ACHN (cell line): Measurements from ENCODE around the gene IRGC.

Experiments used
- DNase-seq: peaks from one replicate; pipeline ENCODE4 v3.0.0-alpha.2; 2015
- in situ Hi-C: cut with HindIII; loops from 2 replicates; pipeline ENCODE4 v1.10.0; 2017; ENCODE audit warnings: low sequenced_read_pairs, low pct_ligation_motif_present, low pct_unique_long_range_greater_than_20kb

The IRGC gene

GRCh38 chr19:43688059-43688701, 27.7 kb upstream of the IRGC start:
- DNase-seq, result no peak
- in situ Hi-C loops, result no loop called here

- DNase-seq, result no peak
- in situ Hi-C loops, result no loop called here
Observed at GRCh38 chr19:43690444-43690843, 25.4 kb upstream of the IRGC start.

- in situ Hi-C loops, result no loop called here
- DNase-seq, result no peak
Observed at GRCh38 chr19:43690890-43691289, 25.0 kb upstream of the IRGC start.

- in situ Hi-C loops, result no loop called here
- no peak for DNase-seq
Observed at GRCh38 chr19:43691755-43692154, 24.1 kb upstream of the IRGC start.

GRCh38 chr19:43692385-43692784, 23.5 kb upstream of the IRGC start:
- in situ Hi-C loops, result no loop called here

GRCh38 chr19:43692877-43693276, 23.0 kb upstream of the IRGC start:
- DNase-seq, result no peak
- in situ Hi-C loops, result no loop called here

More at GRCh38 chr19:43692385-43692784, 23.5 kb upstream of the IRGC start:
- DNase-seq, result no peak

GRCh38 chr19:43694553-43694952, 21.3 kb upstream of the IRGC start:
- no peak for DNase-seq
- in situ Hi-C loops, result no loop called here

GRCh38 chr19:43695985-43696704, 19.7 kb upstream of the IRGC start:
- in situ Hi-C loops, result no loop called here

GRCh38 chr19:43697295-43697694, 18.6 kb upstream of the IRGC start:
- no peak for DNase-seq
- in situ Hi-C loops, result no loop called here

More at GRCh38 chr19:43695985-43696704, 19.7 kb upstream of the IRGC start:
- no peak for DNase-seq

GRCh38 chr19:43699506-43700394, 16.1 kb upstream of the IRGC start:
- in situ Hi-C loops, result no loop called here
- no peak for DNase-seq

- DNase-seq, result no peak
- in situ Hi-C loops, result no loop called here
Observed at GRCh38 chr19:43700395-43701000, 15.4 kb upstream of the IRGC start.

GRCh38 chr19:43704002-43704705, 11.7 kb upstream of the IRGC start:
- in situ Hi-C loops, result no loop called here

GRCh38 chr19:43705729-43706128, 10.1 kb upstream of the IRGC start:
- in situ Hi-C loops, result no loop called here
- no peak for DNase-seq

More at GRCh38 chr19:43704002-43704705, 11.7 kb upstream of the IRGC start:
- no peak for DNase-seq

- no peak for DNase-seq
- in situ Hi-C loops, result no loop called here
Observed at GRCh38 chr19:43707158-43707712, 8.6 kb upstream of the IRGC start.

GRCh38 chr19:43708716-43709115, 7.2 kb upstream of the IRGC start:
- in situ Hi-C loops, result no loop called here
- DNase-seq, result no peak

GRCh38 chr19:43711751-43712355, 4.0 kb upstream of the IRGC start:
- DNase-seq, result no peak
- in situ Hi-C loops, result no loop called here

GRCh38 chr19:43713208-43713607, 2.7 kb upstream of the IRGC start:
- DNase-seq, result no peak
- in situ Hi-C loops, result no loop called here
